Stomach smooth muscle (tissue), 2 donors: ENCODE measurements around the gene ADAMTSL5.

Experiments used
- H3K27ac ChIP-seq: one replicate; pipeline ENCODE4 v1.7.0; 2013; ENCODE audit warnings: mild to moderate bottlenecking, low read length, inconsistent platforms
- H3K27me3 ChIP-seq, 2 donors: one replicate each; pipeline ENCODE4 v1.7.0; 2013; ENCODE audit warnings: low read length in 2 of 2; ENCODE audit not compliant: insufficient read depth in 2 of 2, control insufficient read depth in 1 of 2
- H3K36me3 ChIP-seq, 2 donors: one replicate each; pipeline ENCODE4 v1.7.0; 2013; ENCODE audit warnings: low read length in 2 of 2; ENCODE audit not compliant: control insufficient read depth in 2 of 2, insufficient read depth in 2 of 2
- H3K4me1 ChIP-seq: one replicate; pipeline ENCODE4 v1.7.0; 2013; ENCODE audit warnings: low read length; ENCODE audit not compliant: control insufficient read depth, insufficient read depth
- H3K4me3 ChIP-seq, 2 donors: one replicate each; pipeline ENCODE4 v1.7.0; 2013; ENCODE audit warnings: low read length in 2 of 2
- H3K9ac ChIP-seq, 2 donors: one replicate each; pipeline ENCODE4 v1.7.0; 2013; ENCODE audit warnings: low read length in 2 of 2, mild to moderate bottlenecking in 1 of 2
- H3K9me3 ChIP-seq, 2 donors: one replicate each; pipeline ENCODE4 v1.7.0; 2013; ENCODE audit warnings: low read length in 2 of 2; ENCODE audit not compliant: control insufficient read depth in 2 of 2
- donor health status: healthy.
- donor health status: Pancreatic carcinoma.

ADAMTSL5 gene

GRCh38 chr19:1457031-1457739, 55.6 kb downstream of the ADAMTSL5 start:
- peaks cover 12% of the 10 kb centered on the region for H3K4me1 ChIP-seq
- no peak overlapping the region for H3K9ac ChIP-seq
- no peak overlapping the region for H3K4me3 ChIP-seq
- no peak overlapping the region for H3K27ac ChIP-seq
- no peaks in the 10 kb centered on the region for H3K9me3 ChIP-seq
- no peaks in the 10 kb centered on the region for H3K36me3 ChIP-seq
- H3K27me3 ChIP-seq: peaks cover 43 to 51% of the 10 kb centered on the region in 2 donors

- Histone ChIP-seq H3K36me3 (no peaks in the 10 kb centered on the region), H3K4me1 (peaks cover 12% of the 10 kb centered on the region), H3K4me3 (no peak overlapping the region), H3K9ac (no peak overlapping the region), H3K27me3 (peaks cover 49 to 60% of the 10 kb centered on the region in 2 donors), H3K9me3 (no peaks in the 10 kb centered on the region), H3K27ac (no peak overlapping the region)
Measured at GRCh38 chr19:1456121-1456900, 56.5 kb downstream of the ADAMTSL5 start.

- peaks cover 12% of the 10 kb centered on the region for H3K4me1 ChIP-seq
- H3K27ac ChIP-seq: no peak overlapping the region
- no peak overlapping the region for H3K9ac ChIP-seq
- H3K27me3 ChIP-seq: peaks cover 57 to 67% of the 10 kb centered on the region in 2 donors
- no peaks in the 10 kb centered on the region for H3K9me3 ChIP-seq
- H3K36me3 ChIP-seq: no peaks in the 10 kb centered on the region
- no peak overlapping the region for H3K4me3 ChIP-seq
Measured at GRCh38 chr19:1455336-1456120, 57.3 kb downstream of the ADAMTSL5 start.
